GM12873 (cell line): Measurements from ENCODE around the gene MFSD11.
A peak's percentile ranks its signal among the peaks of the same experiment; 100 is the strongest.

Source experiments
- CTCF ChIP-seq: IDR thresholded peaks from 2 replicates; pipeline ENCODE4 v1.5.1; 2012; ENCODE audit warnings: low read depth, mild to moderate bottlenecking, moderate library complexity, low read length, control low read depth; ENCODE audit not compliant: insufficient read depth; ENCODE audit errors: missing control alignments

MFSD11 gene

GRCh38 chr17:76736349-76737081, 1.4 kb upstream of the MFSD11 start:
- peak; percentile 2 for TF ChIP-seq CTCF

- TF ChIP-seq CTCF: no peak
Observed at GRCh38 chr17:76737082-76737675, 740 bp upstream of the MFSD11 start, which contains the start of gene SRSF2. SRSF2 (minus strand) TSS chr17:76737331; CDS start chr17:76737160, 171 bp downstream.

GRCh38 chr17:76738468-76738850, 540 bp downstream of the MFSD11 start:
- TF ChIP-seq CTCF: no peak

- no peak for TF ChIP-seq CTCF
Observed at GRCh38 chr17:76740329-76741118, 2.6 kb downstream of the MFSD11 start.

GRCh38 chr17:76742958-76743357, 5.0 kb downstream of the MFSD11 start:
- TF ChIP-seq CTCF: no peak

- no peak for TF ChIP-seq CTCF
Observed at GRCh38 chr17:76744747-76745146, 6.8 kb downstream of the MFSD11 start.

GRCh38 chr17:76747716-76748363, 9.9 kb downstream of the MFSD11 start:
- TF ChIP-seq CTCF: no peak
